GM23248 (cell line): ENCODE results near the gene NECAB3. TPM values are rescaled to one million over a fixed set of nuclear protein-coding genes. Genes with fewer than 3 reads are reported as not detected.
"Not testable (repeated sequence)": the region's sequence is repeated elsewhere in the genome, so short reads cannot be mapped to it uniquely, and the experiment has no call there.

Experiments
- DNase-seq: peaks from one replicate; pipeline ENCODE4 v3.0.0-alpha.2; 2015
- H2AFZ ChIP-seq: fragments of 200-600 bp; sonication (generic); 2 replicates; pipeline ENCODE4 v1.6.1; 2016; ENCODE audit warnings: antibody characterized with exemption
- H3F3A ChIP-seq: fragments of 200-600 bp; sonication (generic); 2 replicates; pipeline ENCODE4 v1.6.1; 2016; ENCODE audit warnings: mild to moderate bottlenecking, antibody characterized with exemption, mixed run types; ENCODE audit not compliant: insufficient read depth
- H3K27ac ChIP-seq: fragments of 200-600 bp; sonication (generic); 2 replicates; pipeline ENCODE4 v1.5.1; 2016; ENCODE audit warnings: mild to moderate bottlenecking
- H3K27me3 ChIP-seq: fragments of 200-600 bp; sonication (generic); replicated peaks from 2 replicates; pipeline ENCODE4 v1.6.1; 2016; ENCODE audit warnings: mild to moderate bottlenecking; ENCODE audit not compliant: insufficient read depth
- H3K36me3 ChIP-seq: fragments of 200-600 bp; sonication (generic); 2 replicates; pipeline ENCODE4 v1.6.1; 2016; ENCODE audit warnings: low read depth, mild to moderate bottlenecking
- H3K4me1 ChIP-seq: fragments of 200-600 bp; sonication (generic); 2 replicates; pipeline ENCODE4 v1.6.1; 2016; ENCODE audit warnings: mild to moderate bottlenecking; ENCODE audit not compliant: insufficient read depth
- H3K4me2 ChIP-seq: fragments of 200-600 bp; sonication (generic); one replicate; pipeline ENCODE4 v1.6.1; 2016; ENCODE audit warnings: mild to moderate bottlenecking; ENCODE audit not compliant: unreplicated experiment
- H3K4me3 ChIP-seq: fragments of 200-600 bp; sonication (generic); 2 replicates; pipeline ENCODE4 v1.5.1; 2016; ENCODE audit warnings: mild to moderate bottlenecking
- H3K79me2 ChIP-seq: fragments of 200-600 bp; sonication (generic); 2 replicates; pipeline ENCODE4 v1.6.1; 2016; ENCODE audit warnings: mild to moderate bottlenecking; ENCODE audit not compliant: insufficient read depth
- H3K9ac ChIP-seq: fragments of 200-600 bp; sonication (generic); 2 replicates; pipeline ENCODE4 v1.6.1; 2016; ENCODE audit warnings: mild to moderate bottlenecking
- H3K9me2 ChIP-seq: fragments of 200-600 bp; sonication (generic); 2 replicates; pipeline ENCODE4 v1.6.1; 2016; ENCODE audit warnings: mixed run types, mild to moderate bottlenecking, moderate library complexity; ENCODE audit not compliant: insufficient read depth
- H3K9me3 ChIP-seq: fragments of 200-600 bp; sonication (generic); one replicate; pipeline ENCODE4 v1.6.1; 2017; ENCODE audit warnings: low read depth
- H4K20me1 ChIP-seq: fragments of 200-600 bp; sonication (generic); 2 replicates; pipeline ENCODE4 v1.6.0; 2016; ENCODE audit not compliant: insufficient read depth
- EZH2 ChIP-seq: fragments of 200-600 bp; sonication (generic); IDR thresholded peaks from 2 replicates; pipeline ENCODE4 v1.6.1; 2018; ENCODE audit warnings: antibody characterized with exemption, mild to moderate bottlenecking; ENCODE audit not compliant: insufficient read depth, poor library complexity, severe bottlenecking
- EZH2phosphoT487 ChIP-seq: fragments of 200-600 bp; sonication (generic); IDR thresholded peaks from 2 replicates; pipeline ENCODE4 v1.6.1; 2018; ENCODE audit warnings: antibody characterized with exemption, moderate library complexity, mild to moderate bottlenecking, low read depth; ENCODE audit not compliant: insufficient read depth
- WGBS, 2 experiments: methylation state at CpG; one replicate each; pipeline ENCODE4 v1.1.6; 2015 to 2017; ENCODE audit warnings: low lambda C conversion rate in 2 of 2, low coverage in 1 of 2; ENCODE audit errors: missing lambda C conversion rate in 2 of 2; 5-methylcytosine and 5-hydroxymethylcytosine counted together
- in situ Hi-C: fragments of 300-500 bp; cut with MboI; formaldehyde crosslinking; loops from 2 replicates; pipeline ENCODE4 v1.15.0; 2020
- polyA plus RNA-seq: library from polyadenylated mRNA; unstranded; fragments of >200 nt; fragmentation: Nextera tagmentation; extraction: Ambion mirVana; gene quantifications from 2 replicates; pipeline ENCODE4 v1.2.1, GENCODE V29; 2016
- total RNA-seq: library from RNA; depleted of rRNA; stranded (reverse); fragments of >200 nt; shearing (Covaris generic); gene quantifications from 2 replicates; pipeline ENCODE4 v1.2.3, GENCODE V29; 2014

NECAB3 gene
- total and polyA plus RNA-seq, 2 experiments from 2014 or later, result 11.0 to 27.1 TPM

GRCh38 chr20:33640287-33640686 is 33.9 kb downstream of the NECAB3 start:
- in situ Hi-C loops, result loop anchor here (10.0 kb wide), 1 partner anchor 55 kb away; no protein-coding TSS in a partner anchor
- H4K20me1 ChIP-seq, result no peaks in the 10 kb centered on the region

GRCh38 chr20:33636776-33637175 is 37.5 kb downstream of the NECAB3 start:
- Histone ChIP-seq H3K4me2 (no peak overlapping the region), H3K79me2 (no peaks in the 10 kb centered on the region), H3K4me3 (no peak overlapping the region), H3K27ac (no peak overlapping the region), H3K9ac (no peak overlapping the region), H3K4me1 (no peaks in the 10 kb centered on the region), H2AFZ (no peak overlapping the region), H3K27me3 (no peaks in the 10 kb centered on the region), H4K20me1 (no peaks in the 10 kb centered on the region), H3F3A (no peaks in the 10 kb centered on the region), H3K9me2 (no peaks in the 10 kb centered on the region), H3K36me3 (peaks cover 14% of the 10 kb centered on the region; the same call in 1 of the 2 replicates), H3K9me3 (no peaks in the 10 kb centered on the region)
- no peak for DNase-seq
- in situ Hi-C loops, result no loop called here
- WGBS, 2 experiments, result 94% methylated on average over 1 of the region's 1 CpG
- TF ChIP-seq EZH2phosphoT487 (no peak), EZH2 (no peak)

More at GRCh38 chr20:33640287-33640686, 33.9 kb downstream of the NECAB3 start:
- no peak for DNase-seq
- H3K27me3 ChIP-seq, result no peaks in the 10 kb centered on the region
- no peaks in the 10 kb centered on the region for H3K4me1 ChIP-seq
- H3K9me3 ChIP-seq, result no peaks in the 10 kb centered on the region
- H3K79me2 ChIP-seq, result no peaks in the 10 kb centered on the region
- no peak overlapping the region for H3K9ac ChIP-seq
- H3K36me3 ChIP-seq, result peaks cover 19% of the 10 kb centered on the region; the same call in 1 of the 2 replicates
- no peak overlapping the region for H2AFZ ChIP-seq
- no peaks in the 10 kb centered on the region for H3K9me2 ChIP-seq
- 93 to 97% methylated on average over 13 of the region's 13 CpGs for WGBS, 2 experiments
- no peaks in the 10 kb centered on the region for H3F3A ChIP-seq
- H3K4me3 ChIP-seq, result no peak overlapping the region
- TF ChIP-seq EZH2 (no peak), EZH2phosphoT487 (no peak)
- H3K27ac ChIP-seq, result no peak overlapping the region
- H3K4me2 ChIP-seq, result no peak overlapping the region

GRCh38 chr20:33635341-33635740 is 38.9 kb downstream of the NECAB3 start:
- Histone ChIP-seq H4K20me1 (no peaks in the 10 kb centered on the region), H3K9me3 (no peaks in the 10 kb centered on the region), H3K9me2 (no peaks in the 10 kb centered on the region), H3K27ac (no peak overlapping the region), H3K27me3 (no peaks in the 10 kb centered on the region), H3K4me2 (no peak overlapping the region), H2AFZ (no peak overlapping the region), H3K79me2 (no peaks in the 10 kb centered on the region), H3F3A (no peaks in the 10 kb centered on the region), H3K4me3 (no peak overlapping the region), H3K9ac (no peak overlapping the region), H3K36me3 (peaks cover 16% of the 10 kb centered on the region; the same call in 1 of the 2 replicates), H3K4me1 (no peaks in the 10 kb centered on the region)
- in situ Hi-C loops, result no loop called here
- DNase-seq, result no peak
- WGBS, 2 experiments, result 95 to 100% methylated on average over 3 of the region's 3 CpGs
- TF ChIP-seq EZH2phosphoT487, result no peak
- TF ChIP-seq EZH2, result no peak

- H3K9me3 ChIP-seq, H3K4me2 ChIP-seq, H4K20me1 ChIP-seq, H3K9ac ChIP-seq, H3K36me3 ChIP-seq, H3K9me2 ChIP-seq, DNase-seq, H3K27me3 ChIP-seq, H3K79me2 ChIP-seq, in situ Hi-C loops, H3F3A ChIP-seq, H3K27ac ChIP-seq, H2AFZ ChIP-seq, H3K4me1 ChIP-seq, H3K4me3 ChIP-seq: not testable (repeated sequence)
- 79 to 82% methylated on average over 4 of the region's 4 CpGs for WGBS, 2 experiments
Observed at GRCh38 chr20:33631910-33632309, 42.3 kb downstream of the NECAB3 start.

- TF ChIP-seq EZH2, result no peak
- no peak for TF ChIP-seq EZH2phosphoT487
- Histone ChIP-seq H3K4me2 (no peak overlapping the region), H3K9ac (no peak overlapping the region), H3K79me2 (no peaks in the 10 kb centered on the region), H3F3A (no peaks in the 10 kb centered on the region), H3K9me2 (no peaks in the 10 kb centered on the region), H4K20me1 (no peaks in the 10 kb centered on the region), H3K27me3 (no peaks in the 10 kb centered on the region), H3K4me1 (no peaks in the 10 kb centered on the region), H3K27ac (no peak overlapping the region), H3K9me3 (no peaks in the 10 kb centered on the region), H3K4me3 (no peak overlapping the region), H3K36me3 (peaks cover 6% of the 10 kb centered on the region; the same call in 1 of the 2 replicates), H2AFZ (no peak overlapping the region)
- 89 to 90% methylated on average over 4 of the region's 4 CpGs for WGBS, 2 experiments
- in situ Hi-C loops, result no loop called here
- no peak for DNase-seq
Observed at GRCh38 chr20:33630507-33630906, 43.7 kb downstream of the NECAB3 start.
